ENCODE data around the gene EFCAB13. TPM values are rescaled to one million over a fixed set of nuclear protein-coding genes. Genes with fewer than 3 reads are reported as not detected.
A peak's percentile ranks its signal among the peaks of the same experiment; 100 is the strongest.

EFCAB13 gene
- total RNA-seq, 1 donor = 6.9 TPM

DNA sequence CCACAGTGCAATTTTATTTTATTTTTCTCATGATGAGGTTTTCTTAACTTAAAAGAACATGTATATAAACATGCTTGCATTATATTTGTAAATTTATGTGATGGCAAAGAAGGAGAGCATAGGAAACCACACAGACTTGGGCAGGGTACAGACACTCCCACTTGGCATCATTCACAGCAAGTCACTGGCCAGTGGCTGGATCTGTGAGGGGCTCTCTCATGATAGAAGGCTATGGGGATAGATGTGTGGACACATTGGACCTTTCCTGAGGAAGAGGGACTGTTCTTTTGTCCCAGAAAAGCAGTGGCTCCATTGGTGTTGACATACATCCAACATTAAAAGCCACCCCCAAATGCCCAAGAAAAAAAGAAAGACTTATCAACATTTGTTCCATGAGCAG, 12.3 kb upstream of the EFCAB13 start:
- peaks cover 21% of the 10 kb centered on the region for H3K4me1 ChIP-seq (ENCODE audit: insufficient read depth, low read length)
- no peak overlapping the region for H3K4me3 ChIP-seq (ENCODE audit: insufficient read depth, low read length)
- H3K4me2 ChIP-seq (ENCODE audit: insufficient read depth, low read length) = no peak overlapping the region
- DNase-seq (ENCODE audit: insufficient read length, low spot score, missing footprints) = no peak
- no peaks in the 10 kb centered on the region for H3K9me3 ChIP-seq (ENCODE audit: low read depth, low read length)
- TF ChIP-seq, protein P1, sequence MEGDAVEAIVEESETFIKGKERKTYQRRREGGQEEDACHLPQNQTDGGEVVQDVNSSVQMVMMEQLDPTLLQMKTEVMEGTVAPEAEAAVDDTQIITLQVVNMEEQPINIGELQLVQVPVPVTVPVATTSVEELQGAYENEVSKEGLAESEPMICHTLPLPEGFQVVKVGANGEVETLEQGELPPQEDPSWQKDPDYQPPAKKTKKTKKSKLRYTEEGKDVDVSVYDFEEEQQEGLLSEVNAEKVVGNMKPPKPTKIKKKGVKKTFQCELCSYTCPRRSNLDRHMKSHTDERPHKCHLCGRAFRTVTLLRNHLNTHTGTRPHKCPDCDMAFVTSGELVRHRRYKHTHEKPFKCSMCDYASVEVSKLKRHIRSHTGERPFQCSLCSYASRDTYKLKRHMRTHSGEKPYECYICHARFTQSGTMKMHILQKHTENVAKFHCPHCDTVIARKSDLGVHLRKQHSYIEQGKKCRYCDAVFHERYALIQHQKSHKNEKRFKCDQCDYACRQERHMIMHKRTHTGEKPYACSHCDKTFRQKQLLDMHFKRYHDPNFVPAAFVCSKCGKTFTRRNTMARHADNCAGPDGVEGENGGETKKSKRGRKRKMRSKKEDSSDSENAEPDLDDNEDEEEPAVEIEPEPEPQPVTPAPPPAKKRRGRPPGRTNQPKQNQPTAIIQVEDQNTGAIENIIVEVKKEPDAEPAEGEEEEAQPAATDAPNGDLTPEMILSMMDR (IDR thresholded peaks at IDR 0.05; ENCODE audit: extremely low read depth, low read depth, low read length) = no peak
- H3K36me3 ChIP-seq (ENCODE audit: insufficient read depth, low read length) = peaks cover 30% of the 10 kb centered on the region
- no peak overlapping the region for H3K27ac ChIP-seq (ENCODE audit: low read depth, low read length)
- no peaks in the 10 kb centered on the region for H3K27me3 ChIP-seq (ENCODE audit: insufficient read depth, low read length)
- H4K20me1 ChIP-seq (ENCODE audit: insufficient read depth, low read length) = no peaks in the 10 kb centered on the region
- H3K79me2 ChIP-seq (ENCODE audit: insufficient read depth, low read length) = no peaks in the 10 kb centered on the region
- no peak overlapping the region for H2AFZ ChIP-seq (ENCODE audit: low read length)

- Histone ChIP-seq H3K36me3 (ENCODE audit: insufficient read depth, low read length) (peaks cover 10% of the 10 kb centered on the region), H3K4me2 (ENCODE audit: insufficient read depth, low read length) (peak overlapping the region; percentile 43), H3K27ac (ENCODE audit: low read depth, low read length) (peak overlapping the region; percentile 78), H3K4me3 (ENCODE audit: insufficient read depth, low read length) (no peak overlapping the region), H3K4me1 (ENCODE audit: insufficient read depth, low read length) (peaks cover 32% of the 10 kb centered on the region), H4K20me1 (ENCODE audit: insufficient read depth, low read length) (no peaks in the 10 kb centered on the region), H3K79me2 (ENCODE audit: insufficient read depth, low read length) (no peaks in the 10 kb centered on the region), H3K9me3 (ENCODE audit: low read depth, low read length) (no peaks in the 10 kb centered on the region), H2AFZ (ENCODE audit: low read length) (peak overlapping the region; percentile 20), H3K27me3 (ENCODE audit: insufficient read depth, low read length) (no peaks in the 10 kb centered on the region)
- no peak for DNase-seq (ENCODE audit: insufficient read length, low spot score, missing footprints)
- TF ChIP-seq, protein P1 (IDR thresholded peaks at IDR 0.05; ENCODE audit: extremely low read depth, low read depth, low read length) = peak; percentile 86
Observed at GRCh38 chr17:47315451-47316266, 8.1 kb upstream of the EFCAB13 start.

- H4K20me1 ChIP-seq (ENCODE audit: insufficient read depth, low read length) = no peaks in the 10 kb centered on the region
- no peak overlapping the region for H3K4me3 ChIP-seq (ENCODE audit: insufficient read depth, low read length)
- peaks cover 32% of the 10 kb centered on the region for H3K4me1 ChIP-seq (ENCODE audit: insufficient read depth, low read length)
- H3K27ac ChIP-seq (ENCODE audit: low read depth, low read length) = peak overlapping the region; percentile 78
- H3K79me2 ChIP-seq (ENCODE audit: insufficient read depth, low read length) = no peaks in the 10 kb centered on the region
- H3K9me3 ChIP-seq (ENCODE audit: low read depth, low read length) = no peaks in the 10 kb centered on the region
- H3K4me2 ChIP-seq (ENCODE audit: insufficient read depth, low read length) = peak overlapping the region; percentile 43
- TF ChIP-seq, protein P1 (IDR thresholded peaks at IDR 0.05; ENCODE audit: extremely low read depth, low read depth, low read length) = no peak
- no peak for DNase-seq (ENCODE audit: insufficient read length, low spot score, missing footprints)
- H3K36me3 ChIP-seq (ENCODE audit: insufficient read depth, low read length) = peaks cover 4% of the 10 kb centered on the region
- H3K27me3 ChIP-seq (ENCODE audit: insufficient read depth, low read length) = no peaks in the 10 kb centered on the region
- H2AFZ ChIP-seq (ENCODE audit: low read length) = no peak overlapping the region
Observed at GRCh38 chr17:47316311-47316710, 7.4 kb upstream of the EFCAB13 start.

GRCh38 chr17:47317119-47317518, 6.6 kb upstream of the EFCAB13 start:
- H3K79me2 ChIP-seq (ENCODE audit: insufficient read depth, low read length) = no peaks in the 10 kb centered on the region
- DNase-seq (ENCODE audit: insufficient read length, low spot score, missing footprints) = no peak
- H3K27ac ChIP-seq (ENCODE audit: low read depth, low read length) = peak overlapping the region; percentile 78
- H3K36me3 ChIP-seq (ENCODE audit: insufficient read depth, low read length) = no peaks in the 10 kb centered on the region
- H3K4me2 ChIP-seq (ENCODE audit: insufficient read depth, low read length) = no peak overlapping the region
- H3K4me1 ChIP-seq (ENCODE audit: insufficient read depth, low read length) = peaks cover 32% of the 10 kb centered on the region
- H3K27me3 ChIP-seq (ENCODE audit: insufficient read depth, low read length) = no peaks in the 10 kb centered on the region
- H3K4me3 ChIP-seq (ENCODE audit: insufficient read depth, low read length) = no peak overlapping the region
- H3K9me3 ChIP-seq (ENCODE audit: low read depth, low read length) = no peaks in the 10 kb centered on the region
- no peaks in the 10 kb centered on the region for H4K20me1 ChIP-seq (ENCODE audit: insufficient read depth, low read length)
- TF ChIP-seq, protein P1 (IDR thresholded peaks at IDR 0.05; ENCODE audit: extremely low read depth, low read depth, low read length) = no peak
- no peak overlapping the region for H2AFZ ChIP-seq (ENCODE audit: low read length)
